Kidney capillary endothelial cell (primary cell): ENCODE results near the gene OTOP1.
"Not testable (repeated sequence)": the region's sequence is repeated elsewhere in the genome, so short reads cannot be mapped to it uniquely, and the experiment has no call there.

Source experiments
- DNase-seq: peaks from one replicate; pipeline ENCODE4 v3.0.0-alpha.2; 2018; ENCODE audit warnings: low spot score

The OTOP1 gene

GRCh38 chr4:4233610-4234009, 6.9 kb upstream of the OTOP1 start:
- DNase-seq: no peak

GRCh38 chr4:4228356-4228668, 1.6 kb upstream of the OTOP1 start:
- no peak for DNase-seq

- no peak for DNase-seq
These were observed 1.0 kb upstream of the OTOP1 start for GRCh38 chr4:4227510-4228355.

GRCh38 chr4:4225915-4226605, 669 bp downstream of the OTOP1 start:
- no peak for DNase-seq

GRCh38 chr4:4217113-4217512, 9.6 kb downstream of the OTOP1 start:
- no peak for DNase-seq

GRCh38 chr4:4216648-4217047, 10.1 kb downstream of the OTOP1 start:
- DNase-seq: peak; percentile 14

- DNase-seq: not testable (repeated sequence)
These were observed 13.1 kb downstream of the OTOP1 start for GRCh38 chr4:4213674-4214073.

GRCh38 chr4:4206204-4206603, 20.5 kb downstream of the OTOP1 start:
- DNase-seq: no peak

- DNase-seq: no peak
These were observed 22.4 kb downstream of the OTOP1 start for GRCh38 chr4:4204401-4204745.

GRCh38 chr4:4203688-4204400, 22.9 kb downstream of the OTOP1 start:
- DNase-seq: no peak

- no peak for DNase-seq
These were observed 24.2 kb downstream of the OTOP1 start for GRCh38 chr4:4202510-4202909.

GRCh38 chr4:4200624-4201023, 26.1 kb downstream of the OTOP1 start:
- DNase-seq: no peak

- DNase-seq: no peak
These were observed 31.4 kb downstream of the OTOP1 start for GRCh38 chr4:4195354-4195753.

GRCh38 chr4:4188557-4188956, 38.2 kb downstream of the OTOP1 start:
- not testable (repeated sequence) for DNase-seq

GRCh38 chr4:4185528-4185927, 41.2 kb downstream of the OTOP1 start:
- DNase-seq: no peak

- DNase-seq: peak; percentile 27
These were observed 43.7 kb downstream of the OTOP1 start for GRCh38 chr4:4182835-4183568.

GRCh38 chr4:4170596-4171150, 56.1 kb downstream of the OTOP1 start:
- DNase-seq: no peak

GRCh38 chr4:4167981-4168780, 58.5 kb downstream of the OTOP1 start:
- DNase-seq: not testable (repeated sequence)

GRCh38 chr4:4166986-4167385, 59.7 kb downstream of the OTOP1 start:
- not testable (repeated sequence) for DNase-seq

- DNase-seq: not testable (repeated sequence)
These were observed 60.9 kb downstream of the OTOP1 start for GRCh38 chr4:4165701-4166392.
